Natural killer cell treated with Interleukin-12 subunit alpha and Interleukin-12 subunit beta and Interleukin-15 and Interleukin-18, amount 100 ng/mL, for 72 hours (primary cell): ENCODE results near the gene ZCCHC3. TPM values are rescaled to one million over a fixed set of nuclear protein-coding genes. Genes with fewer than 3 reads are reported as not detected.
A peak's percentile ranks its signal among the peaks of the same experiment; 100 is the strongest.

ENCODE experiments used
- ATAC-seq, 2 donors: fragments of 150-1000 bp; cut with Tn5 transposase in 1 of 2; sonication (Bioruptor Pico), chemical (Tn5 transposase) in 1 of 2; 2 replicates each; pipeline ENCODE4 v1.10.0; 2021
- DNase-seq: peaks from one replicate; pipeline ENCODE4 v3.0.0; 2022; ENCODE audit warnings: low spot score
- H3K27ac Mint-ChIP-seq, 2 donors: 1 replicate in 1 of 2; 2 replicates in 1 of 2; pipeline ENCODE4 v1.8.0; 2022; ENCODE audit warnings: mixed read lengths in 2 of 2, mild to moderate bottlenecking in 1 of 2, moderate library complexity in 1 of 2
- H3K27me3 Mint-ChIP-seq, 2 donors: 1 replicate in 1 of 2; 2 replicates in 1 of 2; pipeline ENCODE4 v1.8.0; 2022; ENCODE audit warnings: mixed read lengths in 2 of 2
- H3K36me3 Mint-ChIP-seq: one replicate; pipeline ENCODE4 v1.8.0; 2022; ENCODE audit warnings: mixed read lengths
- H3K4me1 Mint-ChIP-seq, 2 donors: 1 replicate in 1 of 2; 2 replicates in 1 of 2; pipeline ENCODE4 v1.8.0; 2022; ENCODE audit warnings: low read depth in 2 of 2, mixed read lengths in 2 of 2, mild to moderate bottlenecking in 1 of 2
- H3K4me3 Mint-ChIP-seq: one replicate; pipeline ENCODE4 v1.8.0; 2022; ENCODE audit warnings: mixed read lengths
- H3K9me3 Mint-ChIP-seq: 2 replicates; pipeline ENCODE4 v1.8.0; 2022; ENCODE audit warnings: mixed read lengths
- total RNA-seq, 2 donors: library from RNA; stranded (reverse); gene quantifications; one replicate each; pipeline ENCODE4 v1.2.3, GENCODE V29; 2022

The ZCCHC3 gene
- total RNA-seq, 2 donors from 2014 or later, result 18.7 to 20.6 TPM

DNA sequence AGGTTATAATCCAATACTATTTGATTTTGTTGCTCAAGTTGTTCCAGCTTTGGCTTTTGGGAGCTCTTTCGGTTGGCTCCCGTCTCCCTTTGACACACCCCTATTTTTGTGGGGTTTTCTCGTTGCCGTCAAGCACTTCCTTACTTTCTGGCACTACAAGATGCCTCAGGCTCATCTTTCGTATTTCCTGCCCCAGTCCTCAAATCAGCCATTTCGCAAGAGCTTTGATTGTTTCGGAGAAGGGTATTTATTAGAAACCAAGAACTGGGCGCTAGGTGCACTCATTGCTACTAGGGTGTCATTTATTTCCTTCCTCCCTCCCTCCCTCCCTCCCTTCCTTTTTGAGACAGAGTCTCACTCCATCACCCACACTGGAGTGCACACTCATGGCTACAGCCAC is 14.7 kb downstream of the ZCCHC3 start:
- no peaks in the 10 kb centered on the region for H3K36me3 Mint-ChIP-seq
- H3K4me3 Mint-ChIP-seq, result peak overlapping the region; percentile 54
- peaks cover 0 to 3% of the 10 kb centered on the region in 2 donors for H3K27me3 Mint-ChIP-seq
- DNase-seq (no peak), ATAC-seq (no peak)
- H3K9me3 Mint-ChIP-seq, result no peaks in the 10 kb centered on the region
- no peak overlapping the region for H3K27ac Mint-ChIP-seq
- H3K4me1 Mint-ChIP-seq, result peaks cover 12 to 15% of the 10 kb centered on the region in 2 donors

- Mint-ChIP-seq H3K27me3 (peaks cover 0 to 3% of the 10 kb centered on the region in 2 donors), H3K4me3 (no peak overlapping the region), H3K36me3 (no peaks in the 10 kb centered on the region), H3K4me1 (peaks cover 12 to 15% of the 10 kb centered on the region in 2 donors), H3K9me3 (no peaks in the 10 kb centered on the region), H3K27ac (no peak overlapping the region)
- DNase-seq (no peak), ATAC-seq (no peak)
Measured at GRCh38 chr20:312866-313265, 15.5 kb downstream of the ZCCHC3 start.

GRCh38 chr20:313402-313801 is 16.0 kb downstream of the ZCCHC3 start:
- H3K9me3 Mint-ChIP-seq, result no peaks in the 10 kb centered on the region

GRCh38 chr20:313948-314347 is 16.6 kb downstream of the ZCCHC3 start:
- DNase-seq, result no peak
- H3K4me3 Mint-ChIP-seq, result no peak overlapping the region
- no peaks in the 10 kb centered on the region for H3K36me3 Mint-ChIP-seq

More at GRCh38 chr20:313402-313801, 16.0 kb downstream of the ZCCHC3 start:
- Mint-ChIP-seq H3K36me3 (no peaks in the 10 kb centered on the region), H3K4me3 (no peak overlapping the region), H3K4me1 (peaks cover 12 to 15% of the 10 kb centered on the region in 2 donors), H3K27ac (no peak overlapping the region), H3K27me3 (peaks cover 0 to 3% of the 10 kb centered on the region in 2 donors)
- ATAC-seq, result no peak
- DNase-seq, result no peak

DNA sequence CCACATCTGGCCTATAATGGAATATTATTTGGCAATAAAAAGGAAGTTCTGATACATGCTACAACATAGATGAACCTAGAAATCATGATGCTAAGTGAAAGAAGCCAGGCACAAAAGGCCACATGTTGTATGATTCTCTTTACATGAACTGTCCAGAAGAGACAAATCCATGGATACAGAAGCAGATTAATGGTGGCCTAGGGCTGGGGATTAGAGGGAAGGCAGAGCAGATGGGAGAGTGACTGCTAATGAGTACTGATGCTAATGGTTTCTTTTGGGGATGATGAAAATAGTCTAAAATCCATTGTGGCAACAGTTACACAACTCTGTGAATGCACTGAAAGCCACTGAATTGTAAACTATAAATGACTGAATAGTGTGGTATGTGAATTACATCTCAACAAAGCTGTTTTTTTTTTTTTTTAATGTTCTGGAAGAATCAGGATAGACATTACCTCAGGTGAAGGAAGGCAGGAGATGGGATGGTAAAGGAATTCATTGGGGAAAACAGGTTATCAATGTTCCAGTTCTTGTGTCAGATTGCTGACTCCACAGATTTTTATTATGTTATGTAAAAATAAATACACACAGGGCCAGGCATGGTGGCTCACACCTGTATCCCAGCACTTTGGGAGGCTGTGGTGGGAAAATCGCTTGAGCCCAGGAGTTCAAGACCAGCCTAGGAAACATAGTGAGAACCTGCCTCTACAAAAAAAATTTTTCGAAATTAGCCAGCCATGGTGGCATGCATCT is 19.1 kb downstream of the ZCCHC3 start:
- H3K27me3 Mint-ChIP-seq, result peaks cover 0 to 3% of the 10 kb centered on the region in 2 donors
- DNase-seq (no peak), ATAC-seq (no peak)
- no peaks in the 10 kb centered on the region for H3K9me3 Mint-ChIP-seq
- peaks cover 3% of the 10 kb centered on the region in 2 donors for H3K4me1 Mint-ChIP-seq
- H3K27ac Mint-ChIP-seq, result no peak overlapping the region
- no peaks in the 10 kb centered on the region for H3K36me3 Mint-ChIP-seq
- no peak overlapping the region for H3K4me3 Mint-ChIP-seq

More at GRCh38 chr20:313948-314347, 16.6 kb downstream of the ZCCHC3 start:
- ATAC-seq, result no peak
- H3K4me1 Mint-ChIP-seq, result peaks cover 12 to 15% of the 10 kb centered on the region in 2 donors
- H3K27me3 Mint-ChIP-seq, result peaks cover 0 to 3% of the 10 kb centered on the region in 2 donors
- no peaks in the 10 kb centered on the region for H3K9me3 Mint-ChIP-seq
- no peak overlapping the region for H3K27ac Mint-ChIP-seq

GRCh38 chr20:324177-325044 is 27.0 kb downstream of the ZCCHC3 start:
- DNase-seq, result peak; percentile 86
- Mint-ChIP-seq H3K27me3 (no peaks in the 10 kb centered on the region), H3K4me3 (peak overlapping the region; percentile 90), H3K4me1 (peaks cover 0 to 9% of the 10 kb centered on the region in 2 donors), H3K27ac (peak overlapping the region; percentile 53 to 55), H3K36me3 (no peaks in the 10 kb centered on the region), H3K9me3 (no peaks in the 10 kb centered on the region)
- ATAC-seq, result peak; percentile 78

- Mint-ChIP-seq H3K4me3 (peak within 1 kb of the TSS; percentile 90), H3K36me3 (no peaks in the 10 kb centered on the region), H3K27me3 (no peaks in the 10 kb centered on the region), H3K4me1 (peaks cover 1 to 11% of the 10 kb centered on the region in 2 donors), H3K9me3 (no peaks in the 10 kb centered on the region), H3K27ac (peak within 1 kb of the TSS; percentile 53 to 55)
- DNase-seq (peak; percentile 95), ATAC-seq (peak; percentile 92 to 96)
Measured at GRCh38 chr20:325045-325888, 27.9 kb downstream of the ZCCHC3 start, which contains the start of gene SOX12. Gene SOX12 (plus strand): TSS chr20:325552. CDS start chr20:325925, 373 bp downstream.

DNA sequence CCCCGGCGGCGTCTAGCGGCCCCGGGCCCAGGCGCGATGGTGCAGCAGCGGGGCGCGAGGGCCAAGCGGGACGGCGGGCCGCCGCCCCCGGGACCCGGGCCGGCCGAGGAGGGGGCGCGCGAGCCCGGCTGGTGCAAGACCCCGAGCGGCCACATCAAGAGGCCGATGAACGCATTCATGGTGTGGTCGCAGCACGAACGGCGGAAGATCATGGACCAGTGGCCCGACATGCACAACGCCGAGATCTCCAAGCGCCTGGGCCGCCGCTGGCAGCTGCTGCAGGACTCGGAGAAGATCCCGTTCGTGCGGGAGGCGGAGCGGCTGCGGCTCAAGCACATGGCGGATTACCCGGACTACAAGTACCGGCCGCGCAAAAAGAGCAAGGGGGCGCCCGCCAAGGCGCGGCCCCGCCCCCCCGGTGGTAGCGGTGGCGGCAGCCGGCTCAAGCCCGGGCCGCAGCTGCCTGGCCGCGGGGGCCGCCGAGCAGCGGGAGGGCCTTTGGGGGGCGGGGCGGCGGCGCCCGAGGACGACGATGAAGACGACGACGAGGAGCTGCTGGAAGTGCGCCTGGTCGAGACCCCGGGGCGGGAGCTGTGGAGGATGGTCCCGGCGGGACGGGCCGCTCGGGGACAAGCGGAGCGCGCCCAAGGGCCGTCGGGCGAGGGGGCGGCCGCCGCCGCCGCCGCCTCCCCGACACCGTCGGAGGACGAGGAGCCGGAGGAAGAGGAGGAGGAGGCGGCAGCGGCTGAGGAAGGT is 28.7 kb downstream of the ZCCHC3 start:
- Mint-ChIP-seq H3K4me3 (peak overlapping the region; percentile 69), H3K36me3 (no peaks in the 10 kb centered on the region), H3K9me3 (no peaks in the 10 kb centered on the region), H3K4me1 (peaks cover 4 to 13% of the 10 kb centered on the region in 2 donors), H3K27ac (no peak overlapping the region), H3K27me3 (no peaks in the 10 kb centered on the region)
- DNase-seq (no peak), ATAC-seq (no peak)

GRCh38 chr20:326645-327185 is 29.3 kb downstream of the ZCCHC3 start:
- ATAC-seq (no peak), DNase-seq (no peak)

DNA sequence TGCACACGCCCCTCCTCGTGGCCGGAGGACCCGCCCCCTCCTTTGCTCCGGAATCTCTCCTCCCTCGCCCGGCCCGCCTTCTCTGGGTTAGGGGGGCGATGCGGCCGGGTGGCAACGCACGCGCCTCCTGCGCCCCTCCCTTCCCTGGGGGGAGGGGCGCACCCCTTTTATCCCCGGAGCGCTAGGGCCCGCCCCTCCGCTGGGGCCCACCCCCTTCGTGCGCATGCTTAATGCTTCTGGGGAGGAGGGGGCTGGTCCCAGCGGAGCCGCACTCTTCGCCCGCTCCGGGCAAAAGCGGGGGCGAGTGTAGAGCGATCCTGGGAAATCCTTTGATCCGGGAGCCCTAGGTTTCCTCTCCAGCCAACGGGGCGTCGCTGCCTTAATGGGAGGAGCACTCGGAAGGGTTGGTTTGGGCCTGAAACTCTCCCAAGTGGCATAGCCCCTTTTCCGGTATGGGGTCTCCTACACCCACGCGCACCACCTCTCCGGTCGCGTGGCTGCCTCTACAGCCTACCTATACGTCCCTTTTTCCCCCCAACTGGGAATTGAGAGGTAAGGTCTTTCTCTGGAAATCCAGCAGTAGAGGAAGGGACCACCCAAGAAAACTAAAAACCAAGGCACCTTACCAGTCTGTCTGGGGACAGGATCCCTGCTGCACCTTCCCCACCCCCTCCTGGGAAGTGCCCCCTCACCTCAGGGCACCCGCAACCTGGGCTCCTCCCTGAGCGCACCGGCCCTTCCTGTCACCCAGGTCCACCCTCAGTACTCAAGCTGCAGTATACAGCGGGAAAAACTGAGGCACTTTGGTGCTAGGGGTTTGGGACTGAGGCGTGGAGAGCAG is 30.0 kb downstream of the ZCCHC3 start:
- H3K27ac Mint-ChIP-seq, result no peak overlapping the region
- DNase-seq (no peak), ATAC-seq (no peak)
- H3K27me3 Mint-ChIP-seq, result no peaks in the 10 kb centered on the region
- H3K4me1 Mint-ChIP-seq, result peaks cover 4 to 13% of the 10 kb centered on the region in 2 donors
- H3K4me3 Mint-ChIP-seq, result peak overlapping the region; percentile 69
- no peaks in the 10 kb centered on the region for H3K9me3 Mint-ChIP-seq
- no peaks in the 10 kb centered on the region for H3K36me3 Mint-ChIP-seq

More at GRCh38 chr20:326645-327185, 29.3 kb downstream of the ZCCHC3 start:
- H3K36me3 Mint-ChIP-seq, result no peaks in the 10 kb centered on the region
- no peaks in the 10 kb centered on the region for H3K9me3 Mint-ChIP-seq
- H3K4me3 Mint-ChIP-seq, result peak overlapping the region; percentile 69
- H3K4me1 Mint-ChIP-seq, result peaks cover 4 to 13% of the 10 kb centered on the region in 2 donors
- no peaks in the 10 kb centered on the region for H3K27me3 Mint-ChIP-seq
- H3K27ac Mint-ChIP-seq, result no peak overlapping the region

DNA sequence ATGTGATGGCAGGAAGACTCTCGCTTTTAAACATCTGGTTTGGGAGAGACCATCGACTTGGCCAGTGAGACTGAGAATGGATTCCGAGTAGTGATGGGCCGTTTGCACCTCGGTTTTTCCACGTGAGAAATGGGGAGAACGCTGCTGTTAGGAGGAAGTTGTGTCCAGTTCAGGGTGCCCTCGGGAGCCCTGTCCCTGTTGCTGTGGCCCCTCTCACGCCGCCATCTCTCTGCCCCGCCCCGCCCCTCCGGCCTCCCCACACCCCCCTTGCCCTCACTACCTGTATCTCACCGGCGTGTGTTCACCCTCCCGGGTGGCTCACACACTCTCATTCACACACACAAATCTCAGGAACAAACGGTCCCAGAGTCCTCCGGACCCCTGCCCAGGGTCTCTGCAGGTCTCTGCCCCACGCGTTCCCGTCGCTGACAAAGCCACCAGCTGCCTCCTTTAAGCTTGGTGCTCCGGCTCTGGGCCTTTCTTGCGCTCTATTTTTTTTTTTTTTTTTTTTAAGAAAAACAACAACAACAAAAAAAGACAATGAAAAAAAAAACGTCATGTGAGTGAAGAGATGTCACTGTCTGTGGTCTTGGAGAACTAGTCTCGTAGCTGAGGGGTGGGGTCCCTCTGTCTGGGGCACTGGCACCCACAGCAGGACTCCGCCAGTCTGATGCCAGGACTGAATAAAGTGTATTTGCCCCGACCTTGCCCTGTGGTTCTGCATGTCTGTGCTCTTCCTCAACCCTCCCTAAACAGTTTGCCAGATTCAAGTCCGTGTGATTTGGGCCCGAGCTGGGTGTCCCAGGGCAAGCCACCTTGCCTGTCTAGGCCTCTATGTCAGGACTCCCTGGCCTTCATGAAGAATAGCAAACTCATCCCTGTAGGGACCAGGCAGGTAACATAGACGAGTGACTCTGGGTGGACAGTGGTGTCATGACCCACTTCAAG is 30.9 kb downstream of the ZCCHC3 start:
- H3K4me1 Mint-ChIP-seq, result peaks cover 4 to 13% of the 10 kb centered on the region in 2 donors
- H3K9me3 Mint-ChIP-seq, result no peaks in the 10 kb centered on the region
- no peaks in the 10 kb centered on the region for H3K27me3 Mint-ChIP-seq
- peak overlapping the region; percentile 30 for H3K4me3 Mint-ChIP-seq
- peak overlapping the region in 1 of 2 donors; percentile 39 for H3K27ac Mint-ChIP-seq
- no peaks in the 10 kb centered on the region for H3K36me3 Mint-ChIP-seq
- no peak for DNase-seq
- no peak for ATAC-seq
